A549 (cell line): ENCODE data around the gene ZNF540.

ENCODE experiments used
- CHD2 ChIP-seq: fragments of 150-350 bp; IDR thresholded peaks from 2 replicates; pipeline ENCODE4 v1.6.1; 2014; ENCODE audit warnings: low read length; ENCODE audit not compliant: partially characterized antibody
- HDAC2 ChIP-seq: fragments of 200-600 bp; sonication (generic); IDR thresholded peaks from 2 replicates; pipeline ENCODE4 v1.6.1; 2016
- POLR2A ChIP-seq: IDR thresholded peaks from 2 replicates; pipeline ENCODE4 v1.6.1; 2012; ENCODE audit warnings: mild to moderate bottlenecking, low read length
- POLR2AphosphoS2 ChIP-seq: conservative IDR thresholded peaks from 2 replicates; pipeline ENCODE4 v1.6.1; 2012; ENCODE audit warnings: low read length, improper control_type of control experiment, inconsistent platforms
- RAD21 ChIP-seq, 2 experiments: fragments of >200 bp in 1 of 2; sonication (Bioruptor Twin) in 1 of 2; formaldehyde crosslinking in 1 of 2; IDR thresholded peaks in 1 of 2; conservative IDR thresholded peaks in 1 of 2; 2 replicates in 1 of 2; 3 replicates in 1 of 2; pipeline ENCODE4 v1.6.1; 2012 to 2018; ENCODE audit warnings: inconsistent platforms in 1 of 2
- TFCP2L1 ChIP-seq: fragments of 250-450 bp; sonication (Bioruptor Pico); IDR thresholded peaks from 2 replicates; pipeline ENCODE4 v1.5.0; 2021; ENCODE audit warnings: mild to moderate bottlenecking
- TF ChIP-seq, protein P1 (sequence below): fragments of >200 bp; sonication (Bioruptor Twin); formaldehyde crosslinking; IDR thresholded peaks from 3 replicates; pipeline ENCODE4 v1.5.1; 2016
- TF ChIP-seq, protein P2 (sequence below): IDR thresholded peaks from 2 replicates; pipeline ENCODE4 v1.6.1; 2012

DNA sequence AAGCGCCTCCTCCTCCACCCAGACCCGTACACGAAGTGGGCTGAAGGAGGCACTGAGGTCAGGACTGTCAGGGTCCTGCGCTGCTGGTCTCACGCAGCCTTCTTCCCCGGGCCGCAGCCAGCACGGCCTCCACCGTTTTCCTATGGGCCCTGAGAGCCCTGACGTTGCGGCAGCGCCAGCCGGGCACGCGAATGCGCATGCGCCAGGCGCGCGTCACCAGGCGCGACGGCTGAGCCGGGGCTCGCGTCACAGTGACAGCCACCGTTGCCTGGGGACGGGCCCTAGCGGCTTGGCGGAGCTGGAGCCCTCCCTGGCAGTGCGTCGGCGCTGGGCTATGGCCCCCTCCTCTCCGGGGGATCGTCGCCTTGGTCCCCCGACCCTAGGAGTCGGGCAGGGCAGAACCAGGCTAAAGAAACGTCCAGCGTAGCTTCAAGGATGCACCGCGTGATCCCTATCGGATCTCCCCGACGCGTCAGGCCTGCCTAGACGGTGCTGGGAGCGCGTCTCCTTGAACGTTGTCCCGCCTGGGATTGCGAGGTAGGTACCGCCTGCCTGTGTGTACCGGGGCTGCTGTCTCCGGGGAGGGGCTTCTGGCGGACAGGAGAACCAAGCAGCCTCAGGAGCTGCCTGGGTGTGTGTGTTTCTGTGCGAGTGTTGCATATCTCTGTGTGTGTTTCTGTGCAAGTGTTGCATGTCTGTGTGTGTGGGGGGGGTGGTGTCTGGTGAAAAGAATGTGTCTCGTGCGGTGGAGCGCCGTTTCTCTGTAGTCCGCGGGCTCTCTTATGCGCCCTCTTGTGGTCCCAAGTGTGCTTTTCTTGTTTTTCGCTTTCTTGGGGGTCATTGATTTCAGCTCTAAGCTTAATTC, 43.3 kb upstream of the ZNF540 start:
- TF ChIP-seq, protein P1, sequence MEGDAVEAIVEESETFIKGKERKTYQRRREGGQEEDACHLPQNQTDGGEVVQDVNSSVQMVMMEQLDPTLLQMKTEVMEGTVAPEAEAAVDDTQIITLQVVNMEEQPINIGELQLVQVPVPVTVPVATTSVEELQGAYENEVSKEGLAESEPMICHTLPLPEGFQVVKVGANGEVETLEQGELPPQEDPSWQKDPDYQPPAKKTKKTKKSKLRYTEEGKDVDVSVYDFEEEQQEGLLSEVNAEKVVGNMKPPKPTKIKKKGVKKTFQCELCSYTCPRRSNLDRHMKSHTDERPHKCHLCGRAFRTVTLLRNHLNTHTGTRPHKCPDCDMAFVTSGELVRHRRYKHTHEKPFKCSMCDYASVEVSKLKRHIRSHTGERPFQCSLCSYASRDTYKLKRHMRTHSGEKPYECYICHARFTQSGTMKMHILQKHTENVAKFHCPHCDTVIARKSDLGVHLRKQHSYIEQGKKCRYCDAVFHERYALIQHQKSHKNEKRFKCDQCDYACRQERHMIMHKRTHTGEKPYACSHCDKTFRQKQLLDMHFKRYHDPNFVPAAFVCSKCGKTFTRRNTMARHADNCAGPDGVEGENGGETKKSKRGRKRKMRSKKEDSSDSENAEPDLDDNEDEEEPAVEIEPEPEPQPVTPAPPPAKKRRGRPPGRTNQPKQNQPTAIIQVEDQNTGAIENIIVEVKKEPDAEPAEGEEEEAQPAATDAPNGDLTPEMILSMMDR, result no peak
- TF ChIP-seq POLR2A, result no peak
- no peak for TF ChIP-seq CHD2
- TF ChIP-seq HDAC2, result no peak
- TF ChIP-seq POLR2AphosphoS2, result no peak
- no peak for TF ChIP-seq TFCP2L1 (CRISPR knock-in tag)
- TF ChIP-seq, protein P2, sequence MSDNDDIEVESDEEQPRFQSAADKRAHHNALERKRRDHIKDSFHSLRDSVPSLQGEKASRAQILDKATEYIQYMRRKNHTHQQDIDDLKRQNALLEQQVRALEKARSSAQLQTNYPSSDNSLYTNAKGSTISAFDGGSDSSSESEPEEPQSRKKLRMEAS, result no peak
- TF ChIP-seq RAD21 (conservative IDR thresholded peaks at IDR 0.05 in 1 of 2, IDR thresholded peaks at IDR 0.05 in 1 of 2), result no peak
